HCT116 (cell line): ENCODE data around the gene OPN3. TPM values are rescaled to one million over a fixed set of nuclear protein-coding genes. Genes with fewer than 3 reads are reported as not detected.

Source experiments
- ATAC-seq: fragments of 200-7000 bp; cut with Tn5 transposase; 2 replicates; pipeline ENCODE4 v1.9.1; 2020; ENCODE audit warnings: mild to moderate bottlenecking, moderate library complexity
- BruUV-seq: library from RNA; stranded (reverse); fragments of 400-500 nt; replicated peaks from 2 replicates; lab custom pipeline; 2021; lab: Mats Ljungman, UMichigan
- CTCF ChIA-PET: fragments of 300-600 bp; sonication (Branson Sonifier 250); formaldehyde crosslinking; loops from one replicate; lab custom pipeline; 2021; ENCODE audit warnings: antibody characterized with exemption; lab: Charles Lee
- POLR2A ChIA-PET: fragments of 300-600, 350-600 bp; sonication (Branson Sonifier 250); formaldehyde crosslinking; loops from one replicate; lab custom pipeline; 2021; ENCODE audit warnings: antibody characterized with exemption; lab: Charles Lee
- RAD21 ChIA-PET, 2 experiments: fragments of 300-600 bp; sonication (Branson Sonifier 250); formaldehyde crosslinking; loops; one replicate each; lab custom pipeline; 2023; ENCODE audit warnings: low total read pairs in 2 of 2; ENCODE audit not compliant: uncharacterized antibody in 2 of 2, unreplicated experiment in 2 of 2, low non-redundant PET in 1 of 2; lab: Charles Lee
- DNase-seq: peaks from one replicate; pipeline ENCODE4 v3.0.0-alpha.2; 2010; ENCODE audit warnings: low read depth, low spot score
- H2AFZ ChIP-seq: fragments of 200-600 bp; shearing (Covaris generic), sonication (generic); 2 replicates; pipeline ENCODE4 v1.6.1; 2017; ENCODE audit warnings: low read depth, mixed run types, mixed read lengths, antibody characterized with exemption, low read length; ENCODE audit not compliant: poor library complexity, severe bottlenecking
- H3K27ac ChIP-seq: 2 replicates; pipeline ENCODE4 v1.5.1; 2012; ENCODE audit warnings: low read depth, low read length
- H3K27me3 ChIP-seq: fragments of 200-600 bp; sonication (generic); 2 replicates; pipeline ENCODE4 v1.6.1; 2016; ENCODE audit warnings: mixed run types, low read length, mixed read lengths; ENCODE audit not compliant: insufficient read depth
- H3K36me3 ChIP-seq, 2 experiments: fragments of 200-500 bp in 1 of 2; fragments of 200-600 bp in 1 of 2; sonication (Bioruptor generic) in 1 of 2; sonication (generic) in 1 of 2; 2 replicates each; pipeline versions ENCODE4 v1.5.1 to v1.6.1; 2014 to 2016; ENCODE audit warnings: low read length in 2 of 2, inconsistent platforms in 1 of 2, mixed read lengths in 1 of 2, mixed run types in 1 of 2; ENCODE audit not compliant: insufficient read depth in 2 of 2, control insufficient read depth in 1 of 2
- H3K4me1 ChIP-seq, 2 experiments: fragments of 200-600 bp in 1 of 2; sonication (generic) in 1 of 2; 2 replicates each; pipeline versions ENCODE4 v1.5.1 to v1.6.1; 2012 to 2017; ENCODE audit warnings: low read length in 2 of 2, inconsistent platforms in 1 of 2, mild to moderate bottlenecking in 1 of 2, mixed read lengths in 1 of 2, mixed run types in 1 of 2, moderate library complexity in 1 of 2; ENCODE audit not compliant: insufficient read depth in 2 of 2, control insufficient read depth in 1 of 2
- H3K4me2 ChIP-seq: fragments of 200-600 bp; sonication (generic); 2 replicates; pipeline ENCODE4 v1.6.1; 2017; ENCODE audit warnings: mixed run types, low read length, mixed read lengths
- H3K4me3 ChIP-seq, 2 experiments: fragments of 200-600 bp in 1 of 2; sonication (generic) in 1 of 2; replicated peaks in 1 of 2; 2 replicates each; pipeline ENCODE4 v1.5.1; 2011 to 2016; ENCODE audit warnings: low read length in 2 of 2, control low read depth in 1 of 2, low read depth in 1 of 2, mild to moderate bottlenecking in 1 of 2, mixed read lengths in 1 of 2, mixed run types in 1 of 2
- H3K79me2 ChIP-seq: fragments of 200-600 bp; sonication (generic); 2 replicates; pipeline ENCODE4 v1.6.1; 2017; ENCODE audit warnings: mild to moderate bottlenecking, mixed run types, low read length, moderate library complexity, mixed read lengths; ENCODE audit not compliant: insufficient read depth
- H3K9ac ChIP-seq: fragments of 200-600 bp; sonication (generic); 2 replicates; pipeline ENCODE4 v1.6.1; 2016; ENCODE audit warnings: low read length, mixed read lengths
- H3K9me2 ChIP-seq: fragments of 200-600 bp; sonication (generic), shearing (Covaris generic); 2 replicates; pipeline ENCODE4 v1.6.1; 2017; ENCODE audit warnings: mixed run types, mild to moderate bottlenecking, moderate library complexity; ENCODE audit not compliant: insufficient read depth
- H3K9me3 ChIP-seq, 2 experiments: fragments of 200-500 bp in 1 of 2; fragments of 200-600 bp in 1 of 2; sonication (Bioruptor generic) in 1 of 2; sonication (generic) in 1 of 2; 2 replicates each; pipeline ENCODE4 v1.6.1; 2014 to 2017; ENCODE audit warnings: low read length in 2 of 2, mixed read lengths in 2 of 2, inconsistent platforms in 1 of 2, low read depth in 1 of 2, mild to moderate bottlenecking in 1 of 2, mixed run types in 1 of 2, moderate library complexity in 1 of 2; ENCODE audit not compliant: control insufficient read depth in 1 of 2, insufficient read depth in 1 of 2
- H4K20me1 ChIP-seq: fragments of 200-600 bp; sonication (generic), shearing (Covaris generic); 2 replicates; pipeline ENCODE4 v1.6.1; 2017; ENCODE audit warnings: mixed run types, mild to moderate bottlenecking, moderate library complexity; ENCODE audit not compliant: insufficient read depth
- CBX3 ChIP-seq: IDR thresholded peaks from 2 replicates; pipeline ENCODE4 v1.6.1; 2012; ENCODE audit warnings: low read depth
- CEBPB ChIP-seq: IDR thresholded peaks from 2 replicates; pipeline ENCODE4 v1.6.1; 2012; ENCODE audit warnings: low read depth
- CTCF ChIP-seq, 3 experiments: fragments of 200-600 bp in 1 of 3; sonication (generic) in 1 of 3; IDR thresholded peaks in 2 of 3; conservative IDR thresholded peaks in 1 of 3; 2 replicates each; pipeline ENCODE4 v1.5.1; 2012 to 2017; ENCODE audit warnings: low read depth in 2 of 3, low read length in 2 of 3, antibody characterized with exemption in 1 of 3, borderline replicate concordance in 1 of 3, control low read depth in 1 of 3, mild to moderate bottlenecking in 1 of 3, mixed read lengths in 1 of 3, mixed run types in 1 of 3, moderate library complexity in 1 of 3; ENCODE audit not compliant: insufficient read depth in 1 of 3
- ELF1 ChIP-seq: IDR thresholded peaks from 2 replicates; pipeline ENCODE4 v1.6.1; 2012; ENCODE audit warnings: low read depth, borderline replicate concordance
- EZH2phosphoT487 ChIP-seq: fragments of 200-600 bp; IDR thresholded peaks from 2 replicates; pipeline ENCODE4 v1.6.1; 2018; ENCODE audit warnings: antibody characterized with exemption, borderline replicate concordance
- FOSL1 ChIP-seq: IDR thresholded peaks from 2 replicates; pipeline ENCODE4 v1.6.1; 2012; ENCODE audit warnings: low read depth
- MAX ChIP-seq: IDR thresholded peaks from 2 replicates; pipeline ENCODE4 v1.6.1; 2012
- POLR2AphosphoS5 ChIP-seq: IDR thresholded peaks from 2 replicates; pipeline ENCODE4 v1.6.1; 2011; ENCODE audit warnings: mild to moderate bottlenecking, low read depth, low read length, moderate library complexity
- RAD21 ChIP-seq: IDR thresholded peaks from 2 replicates; pipeline ENCODE4 v1.6.1; 2012; ENCODE audit warnings: low read depth, mild to moderate bottlenecking
- TCF7L2 ChIP-seq: IDR thresholded peaks from 2 replicates; pipeline ENCODE4 v1.7.0; 2011; ENCODE audit warnings: borderline replicate concordance, inconsistent platforms; ENCODE audit not compliant: insufficient read depth, insufficient read length; ENCODE audit errors: extremely low read depth
- YY1 ChIP-seq: IDR thresholded peaks from 2 replicates; pipeline ENCODE4 v1.6.1; 2011; ENCODE audit warnings: low read length, low read depth, moderate library complexity, mild to moderate bottlenecking; ENCODE audit not compliant: insufficient replicate concordance; ENCODE audit errors: extremely low read depth
- ZBTB33 ChIP-seq: IDR thresholded peaks from 2 replicates; pipeline ENCODE4 v1.6.1; 2011; ENCODE audit warnings: mild to moderate bottlenecking, low read length, moderate library complexity; ENCODE audit not compliant: insufficient replicate concordance; ENCODE audit errors: extremely low read depth
- intact Hi-C: fragments of 100-400 bp; cut with micrococcal nuclease; formaldehyde crosslinking; loops from 2 replicates; pipeline ENCODE4 v1.10.0; 2022
- total RNA-seq: library from RNA; stranded (reverse); gene quantifications from one replicate; pipeline ENCODE4 v1.2.1, GENCODE V29; 2021; ENCODE audit not compliant: unreplicated experiment

The OPN3 gene
- total RNA-seq, 1 experiment from 2014 or later = 6.1 TPM

- DNase-seq = no peak
- Histone ChIP-seq H4K20me1 (no peaks in the 10 kb centered on the region), H3K4me2 (no peak overlapping the region), H3K9me3 (no peaks in the 10 kb centered on the region), H3K27ac (no peak overlapping the region), H3K9ac (no peak overlapping the region), H3K36me3 (no peaks in the 10 kb centered on the region), H3K9me2 (no peaks in the 10 kb centered on the region), H3K4me1 (no peaks in the 10 kb centered on the region), H3K27me3 (peaks cover 12% of the 10 kb centered on the region; the same call in 1 of the 2 replicates), H3K4me3 (no peak overlapping the region), H3K79me2 (no peaks in the 10 kb centered on the region), H2AFZ (no peak overlapping the region)
- ChIA-PET CTCF (no interaction called here), RAD21 (no interaction called here), POLR2A (no interaction called here)
- BruUV-seq = no TSS peak
- ATAC-seq = no peak
- no peak for TF ChIP-seq YY1
- no peak for TF ChIP-seq TCF7L2
- TF ChIP-seq ELF1 = no peak
- no peak for TF ChIP-seq CEBPB
- no peak for TF ChIP-seq CTCF (IDR thresholded peaks at IDR 0.05 in 2 of 3, conservative IDR thresholded peaks at IDR 0.05 in 1 of 3; ENCODE audit: borderline replicate concordance in 1 of 3, insufficient read depth in 1 of 3, low read depth in 2 of 3, low read length in 2 of 3)
- TF ChIP-seq ZBTB33 = no peak
- TF ChIP-seq MAX = no peak
- no peak for TF ChIP-seq CBX3
- TF ChIP-seq POLR2AphosphoS5 = no peak
- TF ChIP-seq EZH2phosphoT487 = no peak
- no peak for TF ChIP-seq FOSL1
- no peak for TF ChIP-seq RAD21
- intact Hi-C loops = no loop called here
Measured at GRCh38 chr1:241679404-241679803, 39.2 kb upstream of the OPN3 start.
